Breast epithelium (tissue), 4 donors: ENCODE measurements around the gene MARCHF2. TPM values are rescaled to one million over a fixed set of nuclear protein-coding genes. Genes with fewer than 3 reads are reported as not detected.
A peak's percentile ranks its signal among the peaks of the same experiment; 100 is the strongest.
"Not testable (repeated sequence)": the region's sequence is repeated elsewhere in the genome, so short reads cannot be mapped to it uniquely, and the experiment has no call there.

Experiments used
- DNase-seq, 2 donors: peaks; one replicate each; pipeline ENCODE4 v3.0.0-alpha.2; 2019; ENCODE audit warnings: low spot score in 2 of 2
- H3K27ac ChIP-seq, 2 donors: fragments of 200-600 bp; sonication (generic) in 1 of 2; one replicate each; pipeline ENCODE4 v1.5.1; 2016 to 2019; ENCODE audit warnings: mild to moderate bottlenecking in 1 of 2
- H3K27me3 ChIP-seq, 2 donors: fragments of 200-600 bp; sonication (generic) in 1 of 2; one replicate each; pipeline versions ENCODE4 v1.5.1 to v1.6.0; 2017 to 2019; ENCODE audit warnings: control low read depth in 1 of 2, mild to moderate bottlenecking in 1 of 2
- H3K36me3 ChIP-seq: fragments of 200-600 bp; one replicate; pipeline ENCODE4 v1.5.1; 2019
- H3K4me1 ChIP-seq, 2 donors: fragments of 200-600 bp; sonication (generic); one replicate each; pipeline ENCODE4 v1.5.1; 2016 to 2019; ENCODE audit warnings: control low read depth in 1 of 2
- H3K4me3 ChIP-seq, 3 donors: fragments of 200-600 bp; sonication (generic); 1 replicate in 2 of 3; 2 replicates in 1 of 3; pipeline ENCODE4 v1.5.1; 2016 to 2019; ENCODE audit warnings: mild to moderate bottlenecking in 3 of 3, moderate library complexity in 2 of 3
- H3K9me3 ChIP-seq, 2 donors: fragments of 200-600 bp; sonication (generic) in 1 of 2; one replicate each; pipeline ENCODE4 v1.5.1; 2016 to 2019; ENCODE audit warnings: control low read depth in 1 of 2
- POLR2A ChIP-seq: fragments of 450-650 bp; IDR thresholded peaks from one replicate; pipeline ENCODE4 v1.6.1; 2016; ENCODE audit warnings: antibody characterized with exemption, mild to moderate bottlenecking, moderate library complexity
- POLR2AphosphoS5 ChIP-seq, 3 donors: sonication (generic); formaldehyde crosslinking; IDR thresholded peaks; one replicate each; pipeline ENCODE4 v1.6.1; 2017; ENCODE audit warnings: antibody characterized with exemption in 3 of 3
- intact Hi-C: fragments of 100-400 bp; cut with DNase I; formaldehyde crosslinking; loops from one replicate; pipeline ENCODE4 v1.15.1; 2023; ENCODE audit warnings: low total_unique reads
- total RNA-seq, 3 donors: library from RNA; depleted of rRNA; stranded (reverse); fragments of >200 nt; gene quantifications; one replicate each; pipeline ENCODE4 v1.1.0, GENCODE V29; 2016
- TF ChIP-seq, protein P1 (sequence below), 3 donors: fragments of 450-650 bp; IDR thresholded peaks; one replicate each; pipeline ENCODE4 v1.5.1; 2016 to 2017; ENCODE audit warnings: antibody characterized with exemption in 3 of 3, mild to moderate bottlenecking in 3 of 3, moderate library complexity in 3 of 3

MARCHF2 gene
- total RNA-seq, 3 donors from 2014 or later, result 126 to 224 (median 132) TPM

GRCh38 chr19:8404391-8405151 lies 8.5 kb upstream of the MARCHF2 start:
- Histone ChIP-seq H3K4me1 (no peaks in the 10 kb centered on the region), H3K36me3 (no peaks in the 10 kb centered on the region), H3K9me3 (no peaks in the 10 kb centered on the region), H3K27ac (peak overlapping the region in 1 of 2 donors; percentile 48), H3K27me3 (no peaks in the 10 kb centered on the region), H3K4me3 (no peak overlapping the region)
- DNase-seq, result no peak
- TF ChIP-seq POLR2A (no peak), POLR2AphosphoS5 (IDR thresholded peaks at IDR 0.05) (no peak)
- TF ChIP-seq, protein P1, sequence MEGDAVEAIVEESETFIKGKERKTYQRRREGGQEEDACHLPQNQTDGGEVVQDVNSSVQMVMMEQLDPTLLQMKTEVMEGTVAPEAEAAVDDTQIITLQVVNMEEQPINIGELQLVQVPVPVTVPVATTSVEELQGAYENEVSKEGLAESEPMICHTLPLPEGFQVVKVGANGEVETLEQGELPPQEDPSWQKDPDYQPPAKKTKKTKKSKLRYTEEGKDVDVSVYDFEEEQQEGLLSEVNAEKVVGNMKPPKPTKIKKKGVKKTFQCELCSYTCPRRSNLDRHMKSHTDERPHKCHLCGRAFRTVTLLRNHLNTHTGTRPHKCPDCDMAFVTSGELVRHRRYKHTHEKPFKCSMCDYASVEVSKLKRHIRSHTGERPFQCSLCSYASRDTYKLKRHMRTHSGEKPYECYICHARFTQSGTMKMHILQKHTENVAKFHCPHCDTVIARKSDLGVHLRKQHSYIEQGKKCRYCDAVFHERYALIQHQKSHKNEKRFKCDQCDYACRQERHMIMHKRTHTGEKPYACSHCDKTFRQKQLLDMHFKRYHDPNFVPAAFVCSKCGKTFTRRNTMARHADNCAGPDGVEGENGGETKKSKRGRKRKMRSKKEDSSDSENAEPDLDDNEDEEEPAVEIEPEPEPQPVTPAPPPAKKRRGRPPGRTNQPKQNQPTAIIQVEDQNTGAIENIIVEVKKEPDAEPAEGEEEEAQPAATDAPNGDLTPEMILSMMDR (IDR thresholded peaks at IDR 0.05), result no peak
- intact Hi-C loops, result no loop called here

GRCh38 chr19:8410718-8411117 lies 2.4 kb upstream of the MARCHF2 start:
- H3K9me3 ChIP-seq, H3K4me1 ChIP-seq, H3K36me3 ChIP-seq, intact Hi-C loops, DNase-seq, H3K4me3 ChIP-seq, H3K27ac ChIP-seq, H3K27me3 ChIP-seq: not testable (repeated sequence)

- intact Hi-C loops, result no loop called here
- H3K4me1 ChIP-seq, result no peaks in the 10 kb centered on the region
- no peak for TF ChIP-seq POLR2A
- no peak for TF ChIP-seq POLR2AphosphoS5 (IDR thresholded peaks at IDR 0.05)
- TF ChIP-seq, protein P1 (IDR thresholded peaks at IDR 0.05), result no peak
Measured at GRCh38 chr19:8413629-8413995, 507 bp downstream of the MARCHF2 start.

GRCh38 chr19:8416796-8417195 lies 3.7 kb downstream of the MARCHF2 start:
- DNase-seq, result no peak

More at GRCh38 chr19:8413629-8413995, 507 bp downstream of the MARCHF2 start:
- Histone ChIP-seq H3K36me3 (no peaks in the 10 kb centered on the region), H3K9me3 (no peaks in the 10 kb centered on the region), H3K4me3 (peak overlapping the region; percentile 79 to 88 (median 85)), H3K27me3 (no peaks in the 10 kb centered on the region), H3K27ac (peak overlapping the region; percentile 49 to 68)
- DNase-seq, result no peak

GRCh38 chr19:8421484-8422461 lies 8.7 kb downstream of the MARCHF2 start:
- no peaks in the 10 kb centered on the region for H3K9me3 ChIP-seq
- peaks cover 5 to 7% of the 10 kb centered on the region in 2 donors for H3K4me1 ChIP-seq
- H3K27me3 ChIP-seq, result no peaks in the 10 kb centered on the region
- H3K27ac ChIP-seq, result peak overlapping the region; percentile 64 to 70
- no peaks in the 10 kb centered on the region for H3K36me3 ChIP-seq
- intact Hi-C loops, result no loop called here
- DNase-seq, result peak in 1 of 2 donors; percentile 67
- H3K4me3 ChIP-seq, result no peak overlapping the region
- TF ChIP-seq POLR2AphosphoS5 (IDR thresholded peaks at IDR 0.05), result no peak
- no peak for TF ChIP-seq POLR2A
- TF ChIP-seq, protein P1 (IDR thresholded peaks at IDR 0.05), result no peak

More at GRCh38 chr19:8416796-8417195, 3.7 kb downstream of the MARCHF2 start:
- Histone ChIP-seq H3K4me3 (no peak overlapping the region), H3K36me3 (no peaks in the 10 kb centered on the region), H3K27ac (no peak overlapping the region), H3K27me3 (no peaks in the 10 kb centered on the region), H3K4me1 (no peaks in the 10 kb centered on the region), H3K9me3 (no peaks in the 10 kb centered on the region)
- intact Hi-C loops, result loop anchor here (1.0 kb wide), 1 partner anchor 48 kb away; no protein-coding TSS in a partner anchor
- TF ChIP-seq, protein P1 (IDR thresholded peaks at IDR 0.05), result no peak
- TF ChIP-seq POLR2AphosphoS5 (IDR thresholded peaks at IDR 0.05) (no peak), POLR2A (no peak)
